Ectodermal cell (in vitro differentiated cells): ENCODE results near the gene CLDN4.
A peak's percentile ranks its signal among the peaks of the same experiment; 100 is the strongest.
"Not testable (repeated sequence)": the region's sequence is repeated elsewhere in the genome, so short reads cannot be mapped to it uniquely, and the experiment has no call there.

Experiments
- H3K27ac ChIP-seq: 2 replicates; pipeline ENCODE4 v1.7.0; 2013; ENCODE audit warnings: mild to moderate bottlenecking, low read depth, low read length; ENCODE audit not compliant: insufficient read depth, poor library complexity, severe bottlenecking
- H3K27me3 ChIP-seq: 2 replicates; pipeline ENCODE4 v1.7.0; 2013; ENCODE audit warnings: mild to moderate bottlenecking, low read length; ENCODE audit not compliant: insufficient read depth, control insufficient read depth, poor library complexity, severe bottlenecking
- H3K36me3 ChIP-seq: one replicate; pipeline ENCODE4 v1.7.0; 2013; ENCODE audit warnings: low read length; ENCODE audit not compliant: control insufficient read depth, insufficient read depth
- H3K4me1 ChIP-seq: one replicate; pipeline ENCODE4 v1.7.0; 2013; ENCODE audit warnings: low read length; ENCODE audit not compliant: control insufficient read depth, insufficient read depth
- H3K4me3 ChIP-seq: 2 replicates; pipeline ENCODE4 v1.7.0; 2013; ENCODE audit warnings: low read depth, low read length, control low read depth; ENCODE audit not compliant: insufficient read depth
- H3K9me3 ChIP-seq: 2 replicates; pipeline ENCODE4 v1.7.0; 2013; ENCODE audit warnings: mild to moderate bottlenecking, low read length, moderate library complexity; ENCODE audit not compliant: control insufficient read depth
- WGBS, 2 experiments: methylation state at CpG; one replicate each; pipeline ENCODE4 v1.1.7; 2013; ENCODE audit warnings: missing lambda C conversion rate in 2 of 2; 5-methylcytosine and 5-hydroxymethylcytosine counted together

The CLDN4 gene

DNA sequence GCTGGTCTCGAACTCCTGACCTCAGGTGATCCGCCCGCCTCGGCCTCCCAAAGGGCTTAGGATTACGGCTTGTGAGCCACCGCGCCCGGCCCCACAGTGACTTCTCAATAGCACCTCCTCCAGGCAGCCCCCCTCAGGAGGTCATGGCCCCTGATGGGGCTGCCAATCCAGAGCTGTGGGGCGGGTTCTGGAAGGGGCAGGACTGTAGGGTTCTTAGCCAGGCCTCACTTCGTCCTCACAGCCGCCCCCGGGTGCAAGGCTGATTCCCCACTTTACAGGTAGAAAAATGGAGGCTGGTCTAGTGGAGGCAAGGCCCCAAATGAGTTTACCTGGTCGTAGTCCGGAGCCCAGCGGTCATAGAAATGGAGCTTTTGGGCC, 10.9 kb downstream of the CLDN4 start:
- 66 to 70% methylated on average over 15 of the region's 15 CpGs for WGBS, 2 experiments
- H3K4me1 ChIP-seq: peaks cover 3% of the 10 kb centered on the region

DNA sequence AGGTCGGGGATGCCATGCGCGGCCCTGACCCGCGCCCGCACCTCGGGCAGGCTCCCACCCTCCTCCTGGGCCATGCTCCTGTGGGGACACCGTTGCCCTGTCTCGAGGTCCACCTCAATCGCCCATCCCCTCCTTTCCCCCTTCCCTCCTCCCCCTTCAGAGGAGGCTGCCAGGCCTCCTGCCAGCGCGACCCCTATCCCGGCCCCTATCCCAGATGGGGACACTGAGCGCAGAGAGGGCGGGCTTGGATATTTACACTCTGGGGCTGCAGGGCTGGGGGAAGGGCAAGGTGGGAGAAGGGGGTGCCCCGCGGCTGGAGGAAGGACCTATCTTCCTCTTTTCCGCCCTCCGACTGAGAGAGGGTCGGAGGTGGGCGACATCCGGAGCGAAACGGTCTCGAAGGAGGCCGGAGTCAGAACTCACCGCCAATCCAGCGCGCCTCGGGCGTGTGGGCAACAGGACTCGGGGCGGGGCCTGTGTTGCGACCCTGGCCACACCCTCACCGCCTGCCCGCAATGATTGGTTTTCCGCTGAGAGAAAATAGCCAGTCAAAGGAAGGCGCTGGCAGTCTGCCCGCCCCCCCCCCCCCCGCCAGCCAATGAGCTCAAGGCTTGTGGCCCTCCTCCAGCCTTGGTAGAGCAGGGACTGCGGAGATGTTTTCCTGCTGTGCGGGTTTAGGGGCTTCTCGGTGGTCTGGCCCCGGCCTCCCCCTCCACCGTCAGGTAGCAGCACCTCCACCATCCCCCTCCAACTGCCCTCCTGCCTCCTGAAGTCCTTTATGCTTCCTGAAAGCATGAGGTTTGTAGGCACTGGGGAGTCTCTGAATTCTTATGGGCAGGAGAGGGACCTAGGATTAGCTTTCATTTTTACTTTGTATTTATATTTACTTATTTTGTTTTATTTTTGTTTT, 11.5 kb downstream of the CLDN4 start, which contains the start of gene METTL27:
TSS of gene METTL27 (minus strand) at position 450 of the 910 bp plus-strand sequence. CDS start at position 74, 376 bp downstream.
- peaks cover 3% of the 10 kb centered on the region for H3K4me1 ChIP-seq
- no peaks in the 10 kb centered on the region for H3K36me3 ChIP-seq
- peak within 1 kb of the TSS; percentile 58 for H3K4me3 ChIP-seq
- peak within 1 kb of the TSS; percentile 72 for H3K27ac ChIP-seq
- H3K9me3 ChIP-seq: no peaks in the 10 kb centered on the region
- 9% methylated on average over 44 to 45 of the region's 45 CpGs for WGBS, 2 experiments
- no peaks in the 10 kb centered on the region for H3K27me3 ChIP-seq

More for the DNA sequence above, 10.9 kb downstream of the CLDN4 start:
- Histone ChIP-seq H3K27me3 (no peaks in the 10 kb centered on the region), H3K27ac (no peak overlapping the region), H3K36me3 (no peaks in the 10 kb centered on the region), H3K4me3 (peak overlapping the region; percentile 58), H3K9me3 (no peaks in the 10 kb centered on the region)

GRCh38 chr7:73844131-73844547, 13.3 kb downstream of the CLDN4 start:
- Histone ChIP-seq H3K27ac (no peak overlapping the region), H3K36me3 (no peaks in the 10 kb centered on the region), H3K9me3 (no peaks in the 10 kb centered on the region), H3K27me3 (no peaks in the 10 kb centered on the region), H3K4me3 (no peak overlapping the region), H3K4me1 (peaks cover 3% of the 10 kb centered on the region)
- 86% methylated on average over 9 of the region's 9 CpGs for WGBS, 2 experiments

DNA sequence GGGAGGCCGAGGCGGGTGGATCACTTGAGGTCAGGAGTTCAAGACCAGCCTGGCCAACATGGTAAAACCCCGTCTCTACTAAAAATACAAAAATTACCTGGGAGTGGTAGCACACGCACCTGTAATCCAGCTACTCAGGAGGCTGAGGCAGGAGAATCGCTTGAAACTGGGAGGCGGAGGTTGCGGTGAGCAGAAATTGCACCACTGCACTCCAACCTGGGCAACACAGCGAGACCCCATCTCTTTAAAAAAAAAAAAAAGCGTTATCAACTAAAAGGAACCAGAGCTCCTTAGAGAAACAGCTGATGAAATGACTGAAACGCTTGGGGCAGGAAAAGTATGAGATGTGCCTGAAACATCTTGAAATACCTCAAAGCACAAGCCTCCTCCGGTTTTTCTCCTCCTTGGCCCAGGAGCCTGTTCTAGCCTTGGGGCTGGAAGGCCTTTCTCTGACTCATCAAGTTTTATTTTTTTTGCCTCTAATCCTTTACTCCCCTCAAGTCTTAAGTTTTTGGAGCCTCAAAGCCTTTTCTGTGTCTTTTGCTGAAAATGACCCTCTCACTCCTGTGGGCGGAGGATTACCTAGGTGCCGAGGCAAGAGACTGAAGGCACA, 14.2 kb downstream of the CLDN4 start:
- Histone ChIP-seq H3K9me3 (no peaks in the 10 kb centered on the region), H3K27ac (no peak overlapping the region), H3K4me3 (no peak overlapping the region), H3K36me3 (no peaks in the 10 kb centered on the region), H3K4me1 (peaks cover 3% of the 10 kb centered on the region), H3K27me3 (no peaks in the 10 kb centered on the region)
- WGBS, 2 experiments: 91 to 93% methylated on average over 11 to 12 of the region's 13 CpGs

GRCh38 chr7:73845701-73846195, 15.0 kb downstream of the CLDN4 start:
- not testable (repeated sequence) for H3K27ac ChIP-seq, H3K9me3 ChIP-seq
- WGBS, 2 experiments: 87 to 91% methylated on average over 12 of the region's 12 CpGs

GRCh38 chr7:73847941-73848723, 17.3 kb downstream of the CLDN4 start:
- Histone ChIP-seq H3K4me1 (no peaks in the 10 kb centered on the region), H3K4me3 (no peak overlapping the region), H3K27ac (no peak overlapping the region), H3K36me3 (no peaks in the 10 kb centered on the region), H3K9me3 (no peaks in the 10 kb centered on the region), H3K27me3 (no peaks in the 10 kb centered on the region)
- WGBS, 2 experiments: 83 to 86% methylated on average over 10 of the region's 10 CpGs

More at GRCh38 chr7:73845701-73846195, 15.0 kb downstream of the CLDN4 start:
- H3K36me3 ChIP-seq, H3K4me1 ChIP-seq, H3K4me3 ChIP-seq, H3K27me3 ChIP-seq: not testable (repeated sequence)

- no peak overlapping the region for H3K27ac ChIP-seq
- peaks cover 2% of the 10 kb centered on the region for H3K27me3 ChIP-seq
Measured at GRCh38 chr7:73850781-73851207, 20.0 kb downstream of the CLDN4 start.

DNA sequence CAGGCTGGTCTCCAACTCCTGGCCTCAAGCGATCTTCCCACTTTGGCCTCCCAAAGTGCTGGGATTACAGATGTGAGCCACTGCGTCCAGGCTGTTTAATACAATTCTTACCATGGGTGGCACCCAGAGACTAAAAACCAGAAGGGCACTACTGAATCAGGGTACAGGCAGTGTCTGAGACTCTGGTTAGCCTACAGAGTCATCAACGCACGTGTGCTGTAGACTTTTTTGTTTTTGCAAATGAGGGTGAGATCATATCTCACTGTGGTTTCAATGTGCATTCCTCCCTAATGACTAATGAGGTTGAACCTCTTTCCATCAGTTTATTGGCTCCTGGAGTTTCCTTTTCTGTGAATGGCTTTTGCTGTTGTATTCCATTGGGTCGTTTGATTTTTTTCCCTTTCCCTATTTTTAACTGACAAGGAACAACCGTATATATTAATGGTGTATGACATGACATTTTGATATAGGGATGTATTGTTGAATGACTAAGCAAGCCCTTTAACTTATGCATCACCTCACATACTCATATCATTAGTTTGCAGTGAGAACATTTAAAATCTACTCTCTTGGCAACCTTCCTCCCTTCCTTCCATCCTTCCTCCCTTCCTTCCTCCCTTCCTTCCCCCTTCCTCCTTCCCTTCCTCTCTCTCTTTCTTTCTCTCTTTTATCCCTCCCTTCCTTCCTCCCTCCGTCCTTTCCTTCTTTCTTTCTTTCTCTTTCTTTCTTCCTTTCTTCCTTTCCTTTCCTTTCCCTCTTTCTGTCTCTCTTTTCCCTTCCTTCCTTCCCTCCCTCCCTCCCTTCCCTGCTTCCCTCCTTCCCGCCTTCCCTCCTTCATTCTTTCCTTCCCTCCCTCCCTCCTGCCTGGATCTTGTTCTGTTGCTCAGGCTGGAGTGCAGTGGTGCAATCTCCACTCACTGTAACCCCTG, 20.9 kb downstream of the CLDN4 start:
- no peak overlapping the region for H3K4me3 ChIP-seq
- no peak overlapping the region for H3K27ac ChIP-seq

More at GRCh38 chr7:73850781-73851207, 20.0 kb downstream of the CLDN4 start:
- Histone ChIP-seq H3K36me3 (no peaks in the 10 kb centered on the region), H3K4me1 (no peaks in the 10 kb centered on the region), H3K4me3 (no peak overlapping the region), H3K9me3 (no peaks in the 10 kb centered on the region)
- WGBS, 2 experiments: 91 to 92% methylated on average over 4 of the region's 4 CpGs

DNA sequence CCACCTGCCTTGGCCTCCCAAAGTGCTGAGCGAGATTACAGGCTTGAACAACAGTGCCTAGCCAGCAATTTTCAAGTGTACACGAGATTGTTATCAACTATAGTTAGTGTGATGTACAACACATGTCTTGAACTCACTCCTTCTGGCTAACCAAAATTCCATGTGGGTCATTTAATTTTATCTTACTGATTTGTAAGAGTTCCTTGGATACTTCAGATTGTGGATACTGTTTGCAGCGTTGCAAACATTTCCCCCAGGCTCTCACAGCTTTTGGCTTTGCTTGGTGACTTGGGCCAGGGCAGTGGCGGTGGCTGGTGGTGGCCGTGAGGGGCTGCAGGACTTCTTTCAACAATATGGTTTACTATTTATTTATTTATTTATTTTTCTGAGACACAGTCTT, 21.7 kb downstream of the CLDN4 start:
- no peaks in the 10 kb centered on the region for H3K36me3 ChIP-seq
- no peaks in the 10 kb centered on the region for H3K4me1 ChIP-seq
- no peak overlapping the region for H3K27ac ChIP-seq
- H3K27me3 ChIP-seq: peaks cover 8% of the 10 kb centered on the region
- 86 to 91% methylated on average over 4 to 5 of the region's 5 CpGs for WGBS, 2 experiments
- H3K4me3 ChIP-seq: no peak overlapping the region
- H3K9me3 ChIP-seq: no peaks in the 10 kb centered on the region

More for the DNA sequence above, 20.9 kb downstream of the CLDN4 start:
- WGBS, 2 experiments: 71 to 78% methylated on average over 7 of the region's 8 CpGs
- Histone ChIP-seq H3K9me3 (no peaks in the 10 kb centered on the region), H3K4me1 (no peaks in the 10 kb centered on the region), H3K27me3 (peaks cover 5% of the 10 kb centered on the region), H3K36me3 (no peaks in the 10 kb centered on the region)
